ENCODE data around the gene ENDOU. TPM values are rescaled to one million over a fixed set of nuclear protein-coding genes. Genes with fewer than 3 reads are reported as not detected.

Gene ENDOU
- polyA plus RNA-seq, 3 donors = 0.17 to 0.40 TPM; not detected in 1

- H3K4me1 Mint-ChIP-seq = peaks cover 32% of the 10 kb centered on the region
- H3K36me3 Mint-ChIP-seq = no peaks in the 10 kb centered on the region
- H3K27ac ChIP-seq (ENCODE audit: low read depth in 1 of 2, low read length in 2 of 2) = peak within 1 kb of the TSS in 1 of 2 donors; percentile 91
- H3K4me1 ChIP-seq (ENCODE audit: control insufficient read depth in 1 of 2, insufficient read depth in 2 of 2, low read length in 2 of 2) = peaks cover 26 to 42% of the 10 kb centered on the region in 2 donors
- no peaks in the 10 kb centered on the region for H3K36me3 ChIP-seq (replicated peaks in 1 of 2; ENCODE audit: control insufficient read depth in 1 of 2, insufficient read depth in 2 of 2, low read length in 2 of 2)
- peak within 1 kb of the TSS; percentile 60 to 82 (median 61) for H3K4me3 ChIP-seq (replicated peaks in 1 of 3; ENCODE audit: low read depth in 2 of 3, low read length in 3 of 3)
- no peaks in the 10 kb centered on the region for H3K9me3 Mint-ChIP-seq
- peaks cover 9 to 21% (median 17%) of the 10 kb centered on the region in 3 donors for H3K27me3 Mint-ChIP-seq (ENCODE audit: low read depth in 3 of 3)
- H3K27me3 ChIP-seq (ENCODE audit: control insufficient read depth in 2 of 2, insufficient read depth in 2 of 2, low read length in 2 of 2) = no peaks in the 10 kb centered on the region
- intact Hi-C loops (cut with micrococcal nuclease) = loop anchor here in 1 of 2 donors (2.0 kb wide), 1 partner anchor 20 kb away; no protein-coding TSS in a partner anchor
- TF ChIP-seq, protein P1, sequence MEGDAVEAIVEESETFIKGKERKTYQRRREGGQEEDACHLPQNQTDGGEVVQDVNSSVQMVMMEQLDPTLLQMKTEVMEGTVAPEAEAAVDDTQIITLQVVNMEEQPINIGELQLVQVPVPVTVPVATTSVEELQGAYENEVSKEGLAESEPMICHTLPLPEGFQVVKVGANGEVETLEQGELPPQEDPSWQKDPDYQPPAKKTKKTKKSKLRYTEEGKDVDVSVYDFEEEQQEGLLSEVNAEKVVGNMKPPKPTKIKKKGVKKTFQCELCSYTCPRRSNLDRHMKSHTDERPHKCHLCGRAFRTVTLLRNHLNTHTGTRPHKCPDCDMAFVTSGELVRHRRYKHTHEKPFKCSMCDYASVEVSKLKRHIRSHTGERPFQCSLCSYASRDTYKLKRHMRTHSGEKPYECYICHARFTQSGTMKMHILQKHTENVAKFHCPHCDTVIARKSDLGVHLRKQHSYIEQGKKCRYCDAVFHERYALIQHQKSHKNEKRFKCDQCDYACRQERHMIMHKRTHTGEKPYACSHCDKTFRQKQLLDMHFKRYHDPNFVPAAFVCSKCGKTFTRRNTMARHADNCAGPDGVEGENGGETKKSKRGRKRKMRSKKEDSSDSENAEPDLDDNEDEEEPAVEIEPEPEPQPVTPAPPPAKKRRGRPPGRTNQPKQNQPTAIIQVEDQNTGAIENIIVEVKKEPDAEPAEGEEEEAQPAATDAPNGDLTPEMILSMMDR (IDR thresholded peaks at IDR 0.05) = peak; percentile 73
- peak; percentile 85 to 90 (median 86) for DNase-seq
- H3K9ac ChIP-seq (ENCODE audit: insufficient read depth, low read length, poor library complexity, severe bottlenecking) = peak within 1 kb of the TSS; percentile 71
- H3K4me2 ChIP-seq (replicated peaks; ENCODE audit: extremely low read depth, low read length, poor library complexity, severe bottlenecking) = peak within 1 kb of the TSS; percentile 95
- WGBS (ENCODE audit: insufficient coverage) = under 1% methylated on average over 40 of the region's 57 CpGs
- H3K79me2 ChIP-seq (ENCODE audit: insufficient read depth, low read length) = no peaks in the 10 kb centered on the region
- H4K20me1 ChIP-seq (ENCODE audit: insufficient read depth, low read length) = no peaks in the 10 kb centered on the region
- peak within 1 kb of the TSS; percentile 91 for H2AFZ ChIP-seq (ENCODE audit: insufficient read depth, low read depth, low read length, poor library complexity, severe bottlenecking)
- H3K9me3 ChIP-seq (replicated peaks in 1 of 2; ENCODE audit: control insufficient read depth in 1 of 2, insufficient read depth in 1 of 2, low read length in 2 of 2) = no peaks in the 10 kb centered on the region
- H3K4me3 Mint-ChIP-seq = peak within 1 kb of the TSS; percentile 80 to 85
- H3K27ac Mint-ChIP-seq = peak within 1 kb of the TSS; percentile 46 to 92 (median 73)
These were observed 33.8 kb upstream of the ENDOU start, which contains the start of gene RAPGEF3 for GRCh38 chr12:47758834-47759690. Gene RAPGEF3 (minus strand): TSS chr12:47758880. CDS start chr12:47758556, 324 bp downstream.

DNA sequence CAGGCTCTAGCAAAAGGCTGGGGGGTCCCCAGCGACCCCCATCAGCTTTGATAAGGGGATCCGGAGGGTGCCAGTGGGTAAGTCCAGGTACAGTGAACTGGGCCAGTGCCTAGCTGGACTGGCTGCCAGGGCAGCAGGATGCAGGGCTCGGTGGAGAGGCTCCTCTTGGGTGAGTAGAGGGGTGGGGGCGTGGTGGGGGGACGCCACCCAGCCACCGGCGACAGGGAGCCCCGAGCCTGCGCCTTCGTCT lies 33.2 kb upstream of the ENDOU start:
- H3K36me3 Mint-ChIP-seq = no peaks in the 10 kb centered on the region
- intact Hi-C loops (cut with micrococcal nuclease) = loop anchor here in 1 of 2 donors (2.0 kb wide), 1 partner anchor 20 kb away; no protein-coding TSS in a partner anchor

More for the DNA sequence above, 33.2 kb upstream of the ENDOU start:
- H3K27me3 Mint-ChIP-seq (ENCODE audit: low read depth in 3 of 3) = peaks cover 9 to 21% (median 17%) of the 10 kb centered on the region in 3 donors
- DNase-seq = no peak
- Histone ChIP-seq H3K79me2 (ENCODE audit: insufficient read depth, low read length) (no peaks in the 10 kb centered on the region), H3K9me3 (replicated peaks in 1 of 2; ENCODE audit: control insufficient read depth in 1 of 2, insufficient read depth in 1 of 2, low read length in 2 of 2) (no peaks in the 10 kb centered on the region), H4K20me1 (ENCODE audit: insufficient read depth, low read length) (no peaks in the 10 kb centered on the region), H3K27me3 (ENCODE audit: control insufficient read depth in 2 of 2, insufficient read depth in 2 of 2, low read length in 2 of 2) (no peaks in the 10 kb centered on the region), H3K9ac (ENCODE audit: insufficient read depth, low read length, poor library complexity, severe bottlenecking) (peak overlapping the region; percentile 71), H3K4me3 (replicated peaks in 1 of 3; ENCODE audit: low read depth in 2 of 3, low read length in 3 of 3) (peak overlapping the region; percentile 60 to 82 (median 61)), H3K36me3 (replicated peaks in 1 of 2; ENCODE audit: control insufficient read depth in 1 of 2, insufficient read depth in 2 of 2, low read length in 2 of 2) (no peaks in the 10 kb centered on the region), H3K27ac (ENCODE audit: low read depth in 1 of 2, low read length in 2 of 2) (peak overlapping the region in 1 of 2 donors; percentile 91), H2AFZ (ENCODE audit: insufficient read depth, low read depth, low read length, poor library complexity, severe bottlenecking) (peak overlapping the region; percentile 91), H3K4me2 (replicated peaks; ENCODE audit: extremely low read depth, low read length, poor library complexity, severe bottlenecking) (peak overlapping the region; percentile 95), H3K4me1 (ENCODE audit: control insufficient read depth in 1 of 2, insufficient read depth in 2 of 2, low read length in 2 of 2) (peaks cover 21 to 39% of the 10 kb centered on the region in 2 donors)
- H3K4me3 Mint-ChIP-seq = peak overlapping the region; percentile 80 to 84
- peaks cover 29% of the 10 kb centered on the region for H3K4me1 Mint-ChIP-seq
- peak overlapping the region in 5 of 7 donors; percentile 6 to 84 (median 30) for H3K27ac Mint-ChIP-seq
- 0% methylated on average over 7 of the region's 10 CpGs for WGBS (ENCODE audit: insufficient coverage)
- H3K9me3 Mint-ChIP-seq = no peaks in the 10 kb centered on the region
- TF ChIP-seq, protein P1 (IDR thresholded peaks at IDR 0.05) = no peak
